ENCODE results near the gene SLC27A4. TPM values are rescaled to one million over a fixed set of nuclear protein-coding genes. Genes with fewer than 3 reads are reported as not detected.

Gene SLC27A4
- total and polyA plus RNA-seq, 3 donors from 2014 or later: 32.8 to 38.0 (median 37.1) TPM

DNA sequence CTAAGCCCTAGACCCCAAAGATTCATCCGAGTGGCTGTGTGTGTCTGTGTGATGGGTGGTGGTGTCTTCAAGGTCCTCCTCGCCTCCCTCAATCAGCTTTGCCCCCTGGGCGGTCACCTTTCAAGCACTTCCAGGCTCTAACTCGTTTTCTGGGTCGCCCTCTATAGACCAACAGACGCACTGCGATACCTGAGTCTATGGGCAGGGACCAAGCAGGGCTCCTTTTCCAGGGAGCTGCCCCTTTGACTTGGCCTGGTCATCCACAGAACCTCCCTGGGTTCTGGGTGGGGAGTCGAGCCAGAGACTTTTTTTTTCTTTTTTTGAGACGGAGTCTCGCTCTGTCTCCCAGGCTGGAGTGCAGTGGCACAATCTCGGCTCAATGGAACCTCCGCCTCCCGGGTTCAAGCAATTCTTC, 1.1 kb downstream of the SLC27A4 start:
- Histone ChIP-seq H3K4me3 (peak overlapping the region in 1 of 2 donors; percentile 75), H3K27me3 (no peaks in the 10 kb centered on the region), H3K9me3 (no peaks in the 10 kb centered on the region), H3K36me3 (ENCODE audit: low read depth, missing control alignments) (no peaks in the 10 kb centered on the region), H3K27ac (no peak overlapping the region), H3K4me1 (peaks cover 6% of the 10 kb centered on the region)
- DNase-seq: peak; percentile 58
- intact Hi-C loops (cut with DNase I; ENCODE audit: low total_unique reads): no loop called here
- WGBS, 2 donors: 36 to 39% methylated on average over 12 to 13 of the region's 13 CpGs
- TF ChIP-seq, protein P1, sequence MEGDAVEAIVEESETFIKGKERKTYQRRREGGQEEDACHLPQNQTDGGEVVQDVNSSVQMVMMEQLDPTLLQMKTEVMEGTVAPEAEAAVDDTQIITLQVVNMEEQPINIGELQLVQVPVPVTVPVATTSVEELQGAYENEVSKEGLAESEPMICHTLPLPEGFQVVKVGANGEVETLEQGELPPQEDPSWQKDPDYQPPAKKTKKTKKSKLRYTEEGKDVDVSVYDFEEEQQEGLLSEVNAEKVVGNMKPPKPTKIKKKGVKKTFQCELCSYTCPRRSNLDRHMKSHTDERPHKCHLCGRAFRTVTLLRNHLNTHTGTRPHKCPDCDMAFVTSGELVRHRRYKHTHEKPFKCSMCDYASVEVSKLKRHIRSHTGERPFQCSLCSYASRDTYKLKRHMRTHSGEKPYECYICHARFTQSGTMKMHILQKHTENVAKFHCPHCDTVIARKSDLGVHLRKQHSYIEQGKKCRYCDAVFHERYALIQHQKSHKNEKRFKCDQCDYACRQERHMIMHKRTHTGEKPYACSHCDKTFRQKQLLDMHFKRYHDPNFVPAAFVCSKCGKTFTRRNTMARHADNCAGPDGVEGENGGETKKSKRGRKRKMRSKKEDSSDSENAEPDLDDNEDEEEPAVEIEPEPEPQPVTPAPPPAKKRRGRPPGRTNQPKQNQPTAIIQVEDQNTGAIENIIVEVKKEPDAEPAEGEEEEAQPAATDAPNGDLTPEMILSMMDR (IDR thresholded peaks at IDR 0.05): peak in 2 of 3 experiments; percentile 48 to 53
- no peak for TF ChIP-seq POLR2A (IDR thresholded peaks at IDR 0.05)

DNA sequence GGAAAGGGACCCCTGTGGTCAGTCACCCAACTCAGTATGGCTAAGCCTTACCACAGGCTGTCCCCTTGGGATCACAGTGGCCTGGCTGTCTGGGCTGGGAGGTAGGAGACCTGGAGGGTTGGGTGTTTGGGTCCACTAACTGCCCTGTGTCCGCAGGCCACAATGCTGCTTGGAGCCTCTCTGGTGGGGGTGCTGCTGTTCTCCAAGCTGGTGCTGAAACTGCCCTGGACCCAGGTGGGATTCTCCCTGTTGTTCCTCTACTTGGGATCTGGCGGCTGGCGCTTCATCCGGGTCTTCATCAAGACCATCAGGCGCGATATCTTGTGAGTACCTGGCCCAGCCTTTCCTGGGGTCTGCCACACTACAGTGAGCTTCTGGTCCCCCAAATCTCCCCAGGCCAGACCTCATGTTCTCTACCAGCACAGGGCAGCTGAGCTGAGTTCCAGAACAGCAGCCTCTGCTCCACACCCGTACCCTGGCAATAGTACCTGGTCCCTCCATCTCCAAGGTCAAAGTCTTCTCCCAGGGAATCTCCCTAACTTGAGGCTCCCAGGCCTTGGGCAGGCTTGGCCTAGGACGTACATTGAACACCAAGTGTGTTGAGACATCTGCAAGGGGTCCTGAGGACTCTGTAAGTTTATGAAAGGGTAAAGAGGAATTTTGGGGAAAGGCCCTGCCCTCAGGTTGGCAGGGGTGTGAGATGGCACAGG, 2.8 kb downstream of the SLC27A4 start:
- 89 to 92% methylated on average over 7 to 8 of the region's 8 CpGs for WGBS, 2 donors
- no peak for TF ChIP-seq POLR2A (IDR thresholded peaks at IDR 0.05)
- TF ChIP-seq, protein P1 (IDR thresholded peaks at IDR 0.05): no peak
- Histone ChIP-seq H3K27ac (no peak overlapping the region), H3K36me3 (ENCODE audit: low read depth, missing control alignments) (no peaks in the 10 kb centered on the region), H3K9me3 (no peaks in the 10 kb centered on the region), H3K4me1 (peaks cover 6% of the 10 kb centered on the region), H3K4me3 (no peak overlapping the region), H3K27me3 (no peaks in the 10 kb centered on the region)
- intact Hi-C loops (cut with DNase I; ENCODE audit: low total_unique reads): no loop called here
- no peak for DNase-seq

DNA sequence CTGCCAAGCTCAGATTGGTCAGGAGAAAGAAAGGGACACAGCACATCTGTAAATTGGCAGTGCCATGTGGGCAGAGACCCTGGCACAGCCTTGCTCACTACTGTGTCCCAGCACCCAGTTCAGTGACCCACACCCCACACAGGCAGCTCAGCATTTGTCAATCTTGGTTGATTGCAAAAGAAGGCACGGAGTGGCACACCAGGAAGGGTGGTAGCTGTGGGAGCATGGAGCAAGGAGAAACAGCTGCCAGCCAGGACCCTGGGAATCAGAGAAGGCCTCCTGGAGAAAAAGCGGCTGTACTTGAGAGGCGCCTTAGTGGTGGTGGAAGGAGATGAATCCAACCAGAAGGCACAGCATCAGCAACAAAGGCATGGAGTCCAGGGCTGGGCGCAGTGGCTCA, 3.5 kb downstream of the SLC27A4 start:
- DNase-seq: no peak
- WGBS, 2 donors: 90 to 97% methylated on average over 4 of the region's 4 CpGs
- H3K27me3 ChIP-seq: no peaks in the 10 kb centered on the region
- no peaks in the 10 kb centered on the region for H3K9me3 ChIP-seq
- no peak overlapping the region for H3K27ac ChIP-seq
- TF ChIP-seq, protein P1 (IDR thresholded peaks at IDR 0.05): no peak
- no peak for TF ChIP-seq POLR2A (IDR thresholded peaks at IDR 0.05)
- no peak overlapping the region for H3K4me3 ChIP-seq
- peaks cover 6% of the 10 kb centered on the region for H3K4me1 ChIP-seq
- intact Hi-C loops (cut with DNase I; ENCODE audit: low total_unique reads): no loop called here
- no peaks in the 10 kb centered on the region for H3K36me3 ChIP-seq (ENCODE audit: low read depth, missing control alignments)

DNA sequence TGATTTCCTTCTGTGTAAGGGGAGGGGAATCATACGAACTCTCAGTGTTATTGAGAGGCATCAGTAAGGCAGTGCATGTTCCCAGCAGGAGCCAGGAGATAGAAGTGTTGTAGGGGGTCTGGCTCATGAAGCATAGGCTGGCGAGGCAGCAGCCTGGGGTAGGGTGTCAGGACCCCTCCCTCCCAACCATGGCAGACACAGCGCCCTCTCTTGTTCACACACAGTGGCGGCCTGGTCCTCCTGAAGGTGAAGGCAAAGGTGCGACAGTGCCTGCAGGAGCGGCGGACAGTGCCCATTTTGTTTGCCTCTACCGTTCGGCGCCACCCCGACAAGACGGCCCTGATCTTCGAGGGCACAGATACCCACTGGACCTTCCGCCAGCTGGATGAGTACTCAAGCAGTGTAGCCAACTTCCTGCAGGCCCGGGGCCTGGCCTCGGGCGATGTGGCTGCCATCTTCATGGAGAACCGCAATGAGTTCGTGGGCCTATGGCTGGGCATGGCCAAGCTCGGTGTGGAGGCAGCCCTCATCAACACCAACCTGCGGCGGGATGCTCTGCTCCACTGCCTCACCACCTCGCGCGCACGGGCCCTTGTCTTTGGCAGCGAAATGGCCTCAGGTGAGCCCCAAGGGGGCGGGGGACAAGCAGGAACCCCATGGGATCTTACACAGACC, 4.7 kb downstream of the SLC27A4 start:
- intact Hi-C loops (cut with DNase I; ENCODE audit: low total_unique reads): no loop called here
- 90 to 97% methylated on average over 7 to 28 of the region's 28 CpGs for WGBS, 2 donors
- Histone ChIP-seq H3K4me1 (peaks cover 6% of the 10 kb centered on the region), H3K9me3 (no peaks in the 10 kb centered on the region), H3K4me3 (no peak overlapping the region), H3K27ac (no peak overlapping the region), H3K27me3 (no peaks in the 10 kb centered on the region), H3K36me3 (ENCODE audit: low read depth, missing control alignments) (no peaks in the 10 kb centered on the region)
- DNase-seq: no peak
- TF ChIP-seq POLR2A (IDR thresholded peaks at IDR 0.05): no peak
- TF ChIP-seq, protein P1 (IDR thresholded peaks at IDR 0.05): no peak
